ENCODE measurements around the gene LBX1.

GRCh38 chr10:101226491-101227428 lies 2.5 kb downstream of the LBX1 start:
- TF ChIP-seq, protein P1, sequence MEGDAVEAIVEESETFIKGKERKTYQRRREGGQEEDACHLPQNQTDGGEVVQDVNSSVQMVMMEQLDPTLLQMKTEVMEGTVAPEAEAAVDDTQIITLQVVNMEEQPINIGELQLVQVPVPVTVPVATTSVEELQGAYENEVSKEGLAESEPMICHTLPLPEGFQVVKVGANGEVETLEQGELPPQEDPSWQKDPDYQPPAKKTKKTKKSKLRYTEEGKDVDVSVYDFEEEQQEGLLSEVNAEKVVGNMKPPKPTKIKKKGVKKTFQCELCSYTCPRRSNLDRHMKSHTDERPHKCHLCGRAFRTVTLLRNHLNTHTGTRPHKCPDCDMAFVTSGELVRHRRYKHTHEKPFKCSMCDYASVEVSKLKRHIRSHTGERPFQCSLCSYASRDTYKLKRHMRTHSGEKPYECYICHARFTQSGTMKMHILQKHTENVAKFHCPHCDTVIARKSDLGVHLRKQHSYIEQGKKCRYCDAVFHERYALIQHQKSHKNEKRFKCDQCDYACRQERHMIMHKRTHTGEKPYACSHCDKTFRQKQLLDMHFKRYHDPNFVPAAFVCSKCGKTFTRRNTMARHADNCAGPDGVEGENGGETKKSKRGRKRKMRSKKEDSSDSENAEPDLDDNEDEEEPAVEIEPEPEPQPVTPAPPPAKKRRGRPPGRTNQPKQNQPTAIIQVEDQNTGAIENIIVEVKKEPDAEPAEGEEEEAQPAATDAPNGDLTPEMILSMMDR (conservative IDR thresholded peaks at IDR 0.05; ENCODE audit: low read length), result no peak
- TF ChIP-seq EZH2phosphoT487 (IDR thresholded peaks at IDR 0.05; ENCODE audit: borderline replicate concordance, low read depth, low read length), result no peak

All from OCI-LY7 (cell line).